Measurements from ENCODE around the gene SLC25A21.

- TF ChIP-seq ARID4A (CRISPR knock-in tag; IDR thresholded peaks at IDR 0.05; ENCODE audit: borderline replicate concordance), result no peak
- TF ChIP-seq SOX5 (CRISPR knock-in tag; IDR thresholded peaks at IDR 0.05; ENCODE audit: borderline replicate concordance), result no peak
- TF ChIP-seq KMT2B (CRISPR knock-in tag; IDR thresholded peaks at IDR 0.05), result no peak
- no peak for TF ChIP-seq ZNF703 (CRISPR knock-in tag; IDR thresholded peaks at IDR 0.05; ENCODE audit: borderline replicate concordance)
- no peak for TF ChIP-seq EED (CRISPR knock-in tag; IDR thresholded peaks at IDR 0.05)
- no peak for TF ChIP-seq SRF (IDR thresholded peaks at IDR 0.05; ENCODE audit: low read depth, low read length)
- TF ChIP-seq SMARCE1 (IDR thresholded peaks at IDR 0.05; ENCODE audit: borderline replicate concordance), result no peak
- no peak for TF ChIP-seq CTCF (CRISPR knock-in tag; IDR thresholded peaks at IDR 0.05)
- TF ChIP-seq ZSCAN30 (CRISPR knock-in tag; IDR thresholded peaks at IDR 0.05), result no peak
- TF ChIP-seq ZNF383 (CRISPR knock-in tag; IDR thresholded peaks at IDR 0.05; ENCODE audit: borderline replicate concordance), result no peak
- TF ChIP-seq KAT7 (CRISPR knock-in tag; IDR thresholded peaks at IDR 0.05; ENCODE audit: borderline replicate concordance), result no peak
- TF ChIP-seq MXI1 (IDR thresholded peaks at IDR 0.05; ENCODE audit: borderline replicate concordance, low read depth, low read length), result no peak
- no peak for TF ChIP-seq SP4 (CRISPR knock-in tag; IDR thresholded peaks at IDR 0.05)
- TF ChIP-seq FOXK1 (CRISPR knock-in tag; IDR thresholded peaks at IDR 0.05; ENCODE audit: borderline replicate concordance, low read depth), result no peak
Measured at GRCh38 chr14:36996857-36997590, 175.4 kb downstream of the SLC25A21 start.
